ENCODE data around the gene OR52E4.

OR52E4 gene

GRCh38 chr11:5929571-5930368 is 49.3 kb downstream of the OR52E4 start:
- no peak for DNase-seq

DNA sequence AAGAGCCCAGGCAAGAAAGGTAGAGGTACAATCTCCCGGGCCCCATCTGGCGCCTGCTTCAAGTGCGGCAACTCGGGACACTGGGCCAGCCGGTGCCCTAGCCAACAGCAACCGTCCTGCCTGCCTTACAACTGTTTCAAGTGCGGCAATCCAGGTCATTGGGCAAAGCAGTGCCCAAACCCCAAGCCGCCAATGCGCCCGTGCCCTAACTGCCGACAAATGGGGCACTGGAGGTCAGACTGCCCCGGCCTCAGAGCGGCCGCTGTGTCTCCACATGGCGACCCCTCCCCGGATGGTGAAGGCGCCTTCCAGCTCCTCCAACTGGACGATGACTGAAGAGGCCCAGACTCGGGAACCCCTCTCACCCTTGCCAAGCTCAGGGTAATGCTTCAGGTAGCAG is 50.2 kb downstream of the OR52E4 start:
- DNase-seq, result no peak

- DNase-seq, result no peak
These were observed 50.6 kb downstream of the OR52E4 start for GRCh38 chr11:5931061-5931460.

DNA sequence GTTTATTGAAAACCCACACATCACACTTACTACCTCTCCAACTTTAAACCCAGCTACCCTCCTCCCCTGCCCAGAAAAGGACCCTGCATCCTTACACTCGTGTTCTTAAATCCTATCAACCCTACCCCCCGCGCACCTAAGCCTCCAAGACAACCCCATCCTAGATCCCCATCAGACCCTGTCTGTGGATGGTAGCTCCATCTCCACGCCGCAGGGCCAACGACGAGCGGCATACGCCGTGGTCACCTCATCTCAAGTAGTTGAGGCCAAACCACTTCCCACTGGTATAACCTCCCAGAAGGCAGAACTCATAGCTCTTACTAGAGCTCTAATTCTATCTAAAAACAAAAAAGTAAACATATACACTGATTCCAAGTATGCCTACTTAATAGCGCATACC is 52.2 kb downstream of the OR52E4 start:
- DNase-seq, result no peak

- DNase-seq, result no peak
These were observed 52.7 kb downstream of the OR52E4 start for GRCh38 chr11:5933116-5933515.

All from kidney glomerular epithelial cell (primary cell).